ENCODE measurements around the gene UPB1. TPM values are rescaled to one million over a fixed set of nuclear protein-coding genes. Genes with fewer than 3 reads are reported as not detected.

The UPB1 gene
- total RNA-seq, 1 experiment from 2014 or later: 0.19 TPM

DNA sequence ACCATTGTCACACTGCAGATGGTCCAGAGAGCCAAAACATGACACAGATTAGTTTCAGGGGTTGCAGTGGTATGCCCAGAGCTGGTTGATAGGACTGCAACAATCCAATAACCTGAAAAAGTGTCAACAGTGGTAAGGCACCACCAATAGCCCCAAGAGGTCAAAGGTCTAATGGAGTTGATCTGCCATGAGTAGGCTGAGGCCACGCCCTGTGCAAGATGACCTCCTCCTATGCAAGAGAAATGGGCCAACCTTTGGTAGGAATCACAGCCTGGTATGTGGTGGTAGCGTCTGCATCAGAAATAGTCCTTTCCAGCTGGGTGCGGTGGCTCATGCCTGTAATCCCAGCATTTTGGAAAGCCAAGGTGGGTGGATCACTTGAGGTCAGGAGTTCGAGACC, 40.2 kb downstream of the UPB1 start:
- Histone ChIP-seq H3K4me3 (ENCODE audit: low read length) (no peak overlapping the region), H3K4me2 (ENCODE audit: low read depth, low read length, poor library complexity, severe bottlenecking) (no peak overlapping the region), H4K20me1 (ENCODE audit: insufficient read depth, low read depth, low read length) (no peaks in the 10 kb centered on the region), H3K27ac (ENCODE audit: low read length) (no peak overlapping the region), H2AFZ (ENCODE audit: low read length) (no peak overlapping the region), H3K9me3 (ENCODE audit: low read length) (no peaks in the 10 kb centered on the region), H3K36me3 (ENCODE audit: insufficient read depth, low read length) (0 out of 2 replicates have a peak, but pooled peaks cover 4% of the 10 kb centered on the region), H3K79me2 (ENCODE audit: low read length) (no peaks in the 10 kb centered on the region), H3K9me2 (replicated peaks; ENCODE audit: insufficient read depth, low read length) (no peaks in the 10 kb centered on the region), H3K4me1 (ENCODE audit: low read length) (no peaks in the 10 kb centered on the region), H3K27me3 (ENCODE audit: low read length) (no peaks in the 10 kb centered on the region), H3K9ac (ENCODE audit: low read length) (no peak overlapping the region)
- DNase-seq: no peak

DNA sequence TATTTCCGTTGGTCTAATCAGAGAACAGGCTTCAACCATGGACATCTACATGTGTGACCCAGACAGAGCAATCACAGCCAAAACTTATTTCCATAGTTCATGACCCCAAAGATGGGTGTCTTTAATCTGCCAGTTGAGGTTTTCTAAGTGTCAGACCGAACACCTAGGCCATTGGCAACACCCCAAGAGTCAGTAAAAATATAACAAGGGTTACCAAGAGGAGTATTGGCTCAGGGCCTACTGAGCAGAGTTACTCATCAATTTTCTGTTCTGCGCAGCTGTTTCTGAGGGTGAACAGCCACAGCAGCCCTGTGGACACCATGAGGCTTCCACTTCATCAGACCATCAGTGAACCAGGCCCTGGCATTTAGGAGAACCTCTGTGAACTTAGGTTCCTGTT, 41.0 kb downstream of the UPB1 start:
- H3K79me2 ChIP-seq (ENCODE audit: low read length): no peaks in the 10 kb centered on the region
- no peaks in the 10 kb centered on the region for H4K20me1 ChIP-seq (ENCODE audit: insufficient read depth, low read depth, low read length)
- no peak overlapping the region for H3K4me3 ChIP-seq (ENCODE audit: low read length)
- no peaks in the 10 kb centered on the region for H3K27me3 ChIP-seq (ENCODE audit: low read length)
- 0 out of 2 replicates have a peak, but pooled peaks cover 5% of the 10 kb centered on the region for H3K36me3 ChIP-seq (ENCODE audit: insufficient read depth, low read length)
- no peak overlapping the region for H3K9ac ChIP-seq (ENCODE audit: low read length)
- no peaks in the 10 kb centered on the region for H3K9me2 ChIP-seq (replicated peaks; ENCODE audit: insufficient read depth, low read length)
- no peak overlapping the region for H2AFZ ChIP-seq (ENCODE audit: low read length)
- no peak overlapping the region for H3K4me2 ChIP-seq (ENCODE audit: low read depth, low read length, poor library complexity, severe bottlenecking)
- H3K4me1 ChIP-seq (ENCODE audit: low read length): no peaks in the 10 kb centered on the region
- DNase-seq: no peak
- H3K27ac ChIP-seq (ENCODE audit: low read length): no peak overlapping the region
- H3K9me3 ChIP-seq (ENCODE audit: low read length): no peaks in the 10 kb centered on the region

DNA sequence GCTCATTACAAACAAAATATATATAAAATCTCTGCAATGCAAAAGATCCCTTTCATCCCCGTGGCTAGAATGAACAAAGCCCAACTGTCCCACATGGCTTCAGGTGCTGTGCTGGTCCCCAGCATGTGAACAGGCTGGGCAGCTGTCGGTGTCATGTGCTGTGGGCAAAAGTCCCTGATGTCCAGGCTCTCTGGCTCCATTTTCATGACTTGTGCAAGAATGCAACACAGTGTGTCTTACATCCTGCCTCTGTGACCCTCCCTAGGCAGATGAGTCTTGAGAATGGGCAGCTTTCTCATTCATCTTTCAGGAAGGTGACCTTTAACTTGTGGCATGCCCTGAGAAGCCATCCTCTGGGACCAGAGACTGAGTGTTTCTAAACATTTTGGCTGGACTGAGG, 45.3 kb downstream of the UPB1 start:
- peaks cover 12% of the 10 kb centered on the region for H3K36me3 ChIP-seq (ENCODE audit: insufficient read depth, low read length)
- no peak overlapping the region for H3K9ac ChIP-seq (ENCODE audit: low read length)
- no peaks in the 10 kb centered on the region for H4K20me1 ChIP-seq (ENCODE audit: insufficient read depth, low read depth, low read length)

DNA sequence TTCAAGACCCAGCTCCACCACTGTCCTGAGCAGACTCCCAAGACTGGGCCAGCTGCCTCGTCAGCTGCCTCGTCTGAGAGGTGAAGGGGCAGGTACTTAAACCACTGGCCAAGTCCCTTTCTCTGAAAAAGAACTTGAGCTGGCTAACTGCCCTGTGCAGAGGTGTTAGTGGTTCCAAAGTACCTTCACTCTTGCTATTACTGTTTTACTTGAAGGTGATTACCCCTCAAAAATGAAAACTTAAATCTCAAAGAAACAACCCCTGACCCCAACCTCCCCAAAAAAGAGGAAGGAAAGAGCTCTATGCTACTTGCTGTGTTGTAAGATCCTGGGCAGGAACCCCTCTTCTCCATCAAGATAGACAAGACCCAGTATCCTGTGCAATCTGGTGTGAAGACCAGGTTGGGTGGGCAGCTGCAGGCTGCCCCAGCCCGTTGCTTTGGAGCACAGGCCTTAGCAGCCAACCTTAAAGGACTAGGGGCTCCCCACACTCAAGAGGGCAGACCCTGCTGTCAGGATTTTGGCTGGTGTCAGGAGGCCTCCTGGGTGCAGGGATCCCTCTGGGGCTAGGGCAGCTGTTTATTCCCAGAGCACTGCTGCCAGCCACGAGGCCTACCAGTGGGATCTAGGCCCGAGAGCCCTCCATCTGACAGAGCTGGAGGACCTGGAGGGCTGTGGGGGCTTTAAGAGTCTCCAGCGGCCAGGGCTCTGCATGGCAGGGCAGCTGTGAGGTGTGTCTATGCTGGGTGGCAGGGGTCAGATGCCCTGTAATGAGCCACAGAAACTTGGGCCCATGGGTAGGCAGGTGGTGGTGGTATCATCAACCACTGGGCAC, 46.8 kb downstream of the UPB1 start:
- H4K20me1 ChIP-seq (ENCODE audit: insufficient read depth, low read depth, low read length): no peaks in the 10 kb centered on the region
- H3K4me2 ChIP-seq (ENCODE audit: low read depth, low read length, poor library complexity, severe bottlenecking): no peak overlapping the region
- H3K36me3 ChIP-seq (ENCODE audit: insufficient read depth, low read length): peaks cover 12% of the 10 kb centered on the region

More for the DNA sequence above, 45.3 kb downstream of the UPB1 start:
- H3K4me1 ChIP-seq (ENCODE audit: low read length): no peaks in the 10 kb centered on the region
- DNase-seq: no peak
- no peaks in the 10 kb centered on the region for H3K9me3 ChIP-seq (ENCODE audit: low read length)
- no peak overlapping the region for H3K27ac ChIP-seq (ENCODE audit: low read length)
- H3K9me2 ChIP-seq (replicated peaks; ENCODE audit: insufficient read depth, low read length): no peaks in the 10 kb centered on the region
- no peaks in the 10 kb centered on the region for H3K27me3 ChIP-seq (ENCODE audit: low read length)
- no peak overlapping the region for H3K4me2 ChIP-seq (ENCODE audit: low read depth, low read length, poor library complexity, severe bottlenecking)
- H3K4me3 ChIP-seq (ENCODE audit: low read length): no peak overlapping the region
- H2AFZ ChIP-seq (ENCODE audit: low read length): no peak overlapping the region
- H3K79me2 ChIP-seq (ENCODE audit: low read length): no peaks in the 10 kb centered on the region

DNA sequence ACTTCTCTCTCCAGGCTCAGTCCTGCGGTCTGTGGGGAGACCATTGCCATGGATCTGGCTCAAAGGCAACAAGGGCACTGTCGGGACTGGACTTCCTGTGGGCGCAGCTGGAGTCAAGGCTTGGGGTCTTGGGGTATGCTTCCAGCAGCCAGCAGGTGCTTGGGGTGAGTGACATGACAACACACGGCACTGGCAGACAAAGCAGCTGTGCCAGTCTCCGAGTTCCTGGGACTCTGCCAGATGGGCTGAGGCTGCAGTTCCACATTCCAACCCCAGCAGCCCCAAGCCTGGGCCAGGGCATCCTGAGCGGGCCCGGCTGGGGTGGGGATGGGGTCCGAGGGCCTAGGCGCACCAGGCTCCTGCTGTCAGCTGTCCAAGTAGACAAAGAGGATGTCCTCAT, 47.5 kb downstream of the UPB1 start:
- H2AFZ ChIP-seq (ENCODE audit: low read length): no peak overlapping the region
- no peaks in the 10 kb centered on the region for H4K20me1 ChIP-seq (ENCODE audit: insufficient read depth, low read depth, low read length)
- no peaks in the 10 kb centered on the region for H3K27me3 ChIP-seq (ENCODE audit: low read length)
- H3K79me2 ChIP-seq (ENCODE audit: low read length): no peaks in the 10 kb centered on the region
- H3K4me2 ChIP-seq (ENCODE audit: low read depth, low read length, poor library complexity, severe bottlenecking): no peak overlapping the region
- no peaks in the 10 kb centered on the region for H3K9me3 ChIP-seq (ENCODE audit: low read length)
- H3K4me1 ChIP-seq (ENCODE audit: low read length): no peaks in the 10 kb centered on the region
- no peaks in the 10 kb centered on the region for H3K9me2 ChIP-seq (replicated peaks; ENCODE audit: insufficient read depth, low read length)
- H3K36me3 ChIP-seq (ENCODE audit: insufficient read depth, low read length): peaks cover 12% of the 10 kb centered on the region
- no peak overlapping the region for H3K4me3 ChIP-seq (ENCODE audit: low read length)
- no peak overlapping the region for H3K9ac ChIP-seq (ENCODE audit: low read length)
- DNase-seq: no peak
- H3K27ac ChIP-seq (ENCODE audit: low read length): no peak overlapping the region

More for the DNA sequence above, 46.8 kb downstream of the UPB1 start:
- Histone ChIP-seq H2AFZ (ENCODE audit: low read length) (no peak overlapping the region), H3K79me2 (ENCODE audit: low read length) (no peaks in the 10 kb centered on the region), H3K9me3 (ENCODE audit: low read length) (no peaks in the 10 kb centered on the region), H3K4me1 (ENCODE audit: low read length) (no peaks in the 10 kb centered on the region), H3K9me2 (replicated peaks; ENCODE audit: insufficient read depth, low read length) (no peaks in the 10 kb centered on the region), H3K9ac (ENCODE audit: low read length) (no peak overlapping the region), H3K27me3 (ENCODE audit: low read length) (no peaks in the 10 kb centered on the region), H3K27ac (ENCODE audit: low read length) (no peak overlapping the region), H3K4me3 (ENCODE audit: low read length) (no peak overlapping the region)
- no peak for DNase-seq

DNA sequence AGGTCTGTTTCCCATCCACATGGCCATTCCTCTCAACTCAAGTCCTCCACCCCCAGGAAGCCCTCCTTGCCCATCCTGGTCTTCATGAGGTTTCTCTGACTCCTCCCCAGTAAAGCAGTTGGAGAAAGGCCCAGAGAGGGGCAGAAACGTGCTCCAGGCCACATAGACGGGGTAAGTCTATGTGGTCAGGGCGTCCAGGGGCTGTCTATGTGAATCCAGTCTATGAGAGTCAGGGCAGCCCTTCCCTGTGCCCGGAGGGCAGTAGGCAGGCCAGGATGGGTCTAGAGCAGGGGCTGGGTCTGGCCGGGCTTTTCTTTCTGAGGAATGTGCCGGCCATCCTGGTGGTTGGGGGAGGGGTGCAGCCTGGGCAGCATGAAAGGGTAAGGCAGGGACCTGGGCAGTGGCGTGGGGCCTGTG, 48.1 kb downstream of the UPB1 start:
- no peaks in the 10 kb centered on the region for H3K79me2 ChIP-seq (ENCODE audit: low read length)
- no peaks in the 10 kb centered on the region for H3K27me3 ChIP-seq (ENCODE audit: low read length)
- H3K9me2 ChIP-seq (replicated peaks; ENCODE audit: insufficient read depth, low read length): no peaks in the 10 kb centered on the region
- DNase-seq: no peak
- no peaks in the 10 kb centered on the region for H3K4me1 ChIP-seq (ENCODE audit: low read length)
- peaks cover 12% of the 10 kb centered on the region for H3K36me3 ChIP-seq (ENCODE audit: insufficient read depth, low read length)
- H4K20me1 ChIP-seq (ENCODE audit: insufficient read depth, low read depth, low read length): no peaks in the 10 kb centered on the region
- H3K4me3 ChIP-seq (ENCODE audit: low read length): no peak overlapping the region
- H3K9ac ChIP-seq (ENCODE audit: low read length): no peak overlapping the region
- H3K27ac ChIP-seq (ENCODE audit: low read length): no peak overlapping the region
- H3K4me2 ChIP-seq (ENCODE audit: low read depth, low read length, poor library complexity, severe bottlenecking): no peak overlapping the region
- no peaks in the 10 kb centered on the region for H3K9me3 ChIP-seq (ENCODE audit: low read length)
- H2AFZ ChIP-seq (ENCODE audit: low read length): no peak overlapping the region

DNA sequence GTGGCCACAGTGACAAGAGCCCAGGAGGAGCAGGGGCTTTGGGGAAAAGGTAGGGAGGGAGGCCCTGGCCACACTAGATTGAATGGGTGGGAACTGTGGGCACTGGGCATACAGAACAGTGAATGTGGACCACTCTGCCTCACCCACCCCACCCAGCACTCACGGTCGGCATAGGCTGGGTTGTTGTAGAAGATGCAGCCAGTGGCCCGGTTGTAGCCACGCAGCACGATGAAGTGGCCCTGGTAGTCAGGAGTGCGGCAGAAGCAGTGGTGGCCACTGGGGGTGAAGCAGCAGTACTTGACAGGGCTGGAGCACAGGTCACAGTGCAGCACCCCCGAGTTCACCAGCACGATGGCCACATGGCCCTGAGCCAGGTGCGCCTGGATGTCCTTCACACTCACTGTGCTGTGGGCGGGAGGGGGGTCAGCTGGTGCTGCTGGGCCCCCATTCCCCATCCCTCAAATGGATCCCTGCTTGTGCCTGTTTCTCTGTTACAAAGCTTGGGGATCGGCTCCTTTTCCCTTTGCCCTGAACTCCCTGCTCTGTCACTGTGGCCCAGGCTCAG, 48.6 kb downstream of the UPB1 start:
- Histone ChIP-seq H3K27me3 (ENCODE audit: low read length) (no peaks in the 10 kb centered on the region), H3K9me3 (ENCODE audit: low read length) (no peaks in the 10 kb centered on the region), H4K20me1 (ENCODE audit: insufficient read depth, low read depth, low read length) (peaks cover 5% of the 10 kb centered on the region; the same call in 1 of the 2 replicates), H3K4me2 (ENCODE audit: low read depth, low read length, poor library complexity, severe bottlenecking) (no peak overlapping the region), H3K9me2 (replicated peaks; ENCODE audit: insufficient read depth, low read length) (no peaks in the 10 kb centered on the region), H3K9ac (ENCODE audit: low read length) (no peak overlapping the region), H3K4me3 (ENCODE audit: low read length) (no peak overlapping the region), H3K79me2 (ENCODE audit: low read length) (peaks cover 2% of the 10 kb centered on the region; the same call in 1 of the 2 replicates), H2AFZ (ENCODE audit: low read length) (no peak overlapping the region), H3K36me3 (ENCODE audit: insufficient read depth, low read length) (peaks cover 12% of the 10 kb centered on the region), H3K4me1 (ENCODE audit: low read length) (no peaks in the 10 kb centered on the region), H3K27ac (ENCODE audit: low read length) (no peak overlapping the region)
- DNase-seq: no peak

DNA sequence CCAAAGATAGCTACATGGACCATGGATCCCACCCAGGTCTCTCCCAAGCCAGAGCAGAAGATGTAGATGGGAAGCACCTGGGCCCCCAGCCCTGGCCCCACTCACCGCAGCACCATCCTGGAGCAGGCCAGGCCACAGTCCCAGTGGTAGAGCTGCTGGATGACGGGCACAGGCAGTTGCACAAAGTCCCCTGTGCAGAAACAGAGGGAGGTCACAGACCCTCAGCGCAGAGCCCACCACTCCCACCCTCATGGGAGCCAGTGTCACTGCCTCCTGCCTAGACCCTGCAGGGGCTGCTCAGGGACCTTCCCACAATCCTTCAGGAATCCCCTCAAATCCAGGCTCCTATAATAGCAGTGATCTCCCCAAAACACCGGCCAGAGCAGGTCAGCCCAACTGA, 53.7 kb downstream of the UPB1 start:
- H3K9ac ChIP-seq (ENCODE audit: low read length): no peak overlapping the region
- H3K36me3 ChIP-seq (ENCODE audit: insufficient read depth, low read length): peaks cover 12% of the 10 kb centered on the region
- no peak overlapping the region for H3K4me3 ChIP-seq (ENCODE audit: low read length)
- H3K9me2 ChIP-seq (replicated peaks; ENCODE audit: insufficient read depth, low read length): no peaks in the 10 kb centered on the region
- H3K27ac ChIP-seq (ENCODE audit: low read length): no peak overlapping the region
- no peaks in the 10 kb centered on the region for H3K27me3 ChIP-seq (ENCODE audit: low read length)
- H3K4me1 ChIP-seq (ENCODE audit: low read length): peaks cover 33% of the 10 kb centered on the region
- peaks cover 21% of the 10 kb centered on the region; the same call in 1 of the 2 replicates for H4K20me1 ChIP-seq (ENCODE audit: insufficient read depth, low read depth, low read length)
- DNase-seq: no peak
- H3K4me2 ChIP-seq (ENCODE audit: low read depth, low read length, poor library complexity, severe bottlenecking): no peak overlapping the region
- no peaks in the 10 kb centered on the region for H3K9me3 ChIP-seq (ENCODE audit: low read length)
- peaks cover 52% of the 10 kb centered on the region for H3K79me2 ChIP-seq (ENCODE audit: low read length)
- no peak overlapping the region for H2AFZ ChIP-seq (ENCODE audit: low read length)
